Ectodermal cell (in vitro differentiated cells): ENCODE results near the gene WRNIP1.
"Not testable (repeated sequence)": the region's sequence is repeated elsewhere in the genome, so short reads cannot be mapped to it uniquely, and the experiment has no call there.

ENCODE experiments used
- H3K27ac ChIP-seq: 2 replicates; pipeline ENCODE4 v1.7.0; 2013; ENCODE audit warnings: mild to moderate bottlenecking, low read depth, low read length; ENCODE audit not compliant: insufficient read depth, poor library complexity, severe bottlenecking
- H3K27me3 ChIP-seq: 2 replicates; pipeline ENCODE4 v1.7.0; 2013; ENCODE audit warnings: mild to moderate bottlenecking, low read length; ENCODE audit not compliant: insufficient read depth, control insufficient read depth, poor library complexity, severe bottlenecking
- H3K36me3 ChIP-seq: one replicate; pipeline ENCODE4 v1.7.0; 2013; ENCODE audit warnings: low read length; ENCODE audit not compliant: control insufficient read depth, insufficient read depth
- H3K4me1 ChIP-seq: one replicate; pipeline ENCODE4 v1.7.0; 2013; ENCODE audit warnings: low read length; ENCODE audit not compliant: control insufficient read depth, insufficient read depth
- H3K4me3 ChIP-seq: 2 replicates; pipeline ENCODE4 v1.7.0; 2013; ENCODE audit warnings: low read depth, low read length, control low read depth; ENCODE audit not compliant: insufficient read depth
- H3K9me3 ChIP-seq: 2 replicates; pipeline ENCODE4 v1.7.0; 2013; ENCODE audit warnings: mild to moderate bottlenecking, low read length, moderate library complexity; ENCODE audit not compliant: control insufficient read depth
- WGBS, 2 experiments: methylation state at CpG; one replicate each; pipeline ENCODE4 v1.1.7; 2013; ENCODE audit warnings: missing lambda C conversion rate in 2 of 2; 5-methylcytosine and 5-hydroxymethylcytosine counted together

Gene WRNIP1

DNA sequence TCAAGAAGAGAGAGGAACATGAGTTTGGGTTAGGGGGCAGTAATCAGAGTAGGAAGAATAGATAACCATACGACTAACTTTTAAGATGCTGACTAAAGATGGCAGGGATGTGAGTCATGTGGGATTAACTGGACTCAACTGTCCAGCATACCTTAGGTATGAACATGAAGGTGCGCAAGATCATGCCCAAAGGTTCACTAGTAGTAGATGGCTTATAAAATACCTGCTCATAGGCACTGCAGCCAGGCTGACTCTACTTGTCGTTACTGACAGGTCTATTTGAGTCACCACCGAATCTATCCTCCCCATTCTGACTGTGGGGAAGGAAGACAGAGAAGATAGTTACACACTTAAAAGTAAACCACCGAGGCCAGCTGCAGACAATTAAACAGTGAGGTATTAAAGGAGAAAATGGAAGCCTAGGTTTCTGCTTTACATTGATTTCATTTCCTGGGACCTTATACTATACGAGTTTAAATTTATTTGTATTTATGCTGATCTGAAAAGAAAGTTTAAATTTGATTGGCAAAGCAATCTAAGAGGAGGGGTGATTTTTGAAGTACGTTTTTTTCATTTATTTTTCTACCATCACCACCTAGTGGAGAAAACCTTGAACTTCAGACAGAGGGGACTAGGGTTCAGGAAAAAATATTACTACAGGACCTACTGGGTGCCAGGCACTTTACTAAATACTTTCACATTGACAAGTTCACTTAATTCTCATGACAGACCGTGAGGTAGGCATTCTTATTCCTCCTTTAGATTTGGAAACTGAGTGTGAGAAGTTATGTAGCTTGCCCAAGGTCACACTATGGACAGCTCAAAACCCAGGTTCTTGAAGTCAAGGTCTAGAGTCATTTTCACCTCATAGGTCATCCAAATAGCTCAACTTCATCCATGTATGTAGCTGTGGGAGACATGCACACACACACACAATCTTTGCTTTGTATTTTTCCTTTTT is 4.0 kb upstream of the WRNIP1 start:
- Histone ChIP-seq H3K27me3 (no peaks in the 10 kb centered on the region), H3K27ac (no peak overlapping the region), H3K9me3 (no peaks in the 10 kb centered on the region), H3K4me3 (no peak overlapping the region), H3K36me3 (no peaks in the 10 kb centered on the region), H3K4me1 (no peaks in the 10 kb centered on the region)
- 86 to 90% methylated on average over 7 to 8 of the region's 8 CpGs for WGBS, 2 experiments

GRCh38 chr6:2762868-2763267 is 2.3 kb upstream of the WRNIP1 start:
- H3K9me3 ChIP-seq, H3K27me3 ChIP-seq, H3K36me3 ChIP-seq, H3K4me1 ChIP-seq, H3K27ac ChIP-seq, H3K4me3 ChIP-seq: not testable (repeated sequence)
- WGBS, 2 experiments = 87 to 97% methylated on average over 4 of the region's 4 CpGs

GRCh38 chr6:2763345-2763841 is 1.8 kb upstream of the WRNIP1 start:
- Histone ChIP-seq H3K4me3 (no peak overlapping the region), H3K4me1 (peaks cover 6% of the 10 kb centered on the region), H3K9me3 (no peaks in the 10 kb centered on the region), H3K27ac (no peak overlapping the region), H3K36me3 (no peaks in the 10 kb centered on the region), H3K27me3 (no peaks in the 10 kb centered on the region)
- WGBS, 2 experiments = 97% methylated on average over 36 of the region's 36 CpGs

DNA sequence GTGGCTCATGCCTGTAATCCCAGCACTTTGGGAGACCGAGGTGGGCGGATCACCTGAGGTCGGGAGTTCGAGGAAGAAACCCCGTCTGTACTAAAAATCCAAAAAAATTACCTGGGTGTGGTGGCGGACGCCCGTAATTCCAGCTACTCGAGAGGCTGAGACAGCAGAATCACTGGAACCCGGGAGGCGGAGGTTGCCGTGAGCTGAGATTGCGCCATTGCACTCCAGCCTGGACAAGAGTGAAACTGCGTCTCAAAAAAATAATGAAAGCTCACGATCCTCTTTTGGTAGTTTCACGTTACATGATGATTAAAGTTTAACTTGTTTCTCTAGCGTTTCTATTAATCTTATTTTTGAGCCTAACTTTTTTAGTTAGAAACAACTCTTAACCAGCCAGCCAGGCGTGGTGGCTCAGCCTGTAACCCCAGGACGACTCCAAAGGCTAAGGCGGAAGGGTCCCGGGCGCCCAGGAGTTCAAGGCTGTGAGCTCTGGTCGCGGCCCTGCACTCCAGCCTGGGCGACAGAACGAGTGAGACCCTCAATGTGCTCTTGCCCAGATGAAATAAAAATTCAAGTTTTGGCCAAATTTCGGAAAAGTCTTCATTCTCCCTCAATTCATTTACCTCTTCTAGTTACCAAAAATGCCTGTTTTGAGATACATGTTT is 1.2 kb upstream of the WRNIP1 start:
- peak overlapping the region; percentile 46 for H3K4me3 ChIP-seq
- WGBS, 2 experiments = 92 to 93% methylated on average over 27 of the region's 27 CpGs
- H3K27ac ChIP-seq = no peak overlapping the region
- H3K9me3 ChIP-seq = no peaks in the 10 kb centered on the region
- H3K4me1 ChIP-seq = peaks cover 6% of the 10 kb centered on the region
- H3K36me3 ChIP-seq = no peaks in the 10 kb centered on the region
- H3K27me3 ChIP-seq = no peaks in the 10 kb centered on the region

GRCh38 chr6:2764610-2765165 is 505 bp upstream of the WRNIP1 start:
- 7 to 8% methylated on average over 45 of the region's 45 CpGs for WGBS, 2 experiments

GRCh38 chr6:2765896-2766766 is 938 bp downstream of the WRNIP1 start:
- no peaks in the 10 kb centered on the region for H3K27me3 ChIP-seq
- WGBS, 2 experiments = 0 to 1% methylated on average over 91 of the region's 91 CpGs
- peaks cover 19% of the 10 kb centered on the region for H3K4me1 ChIP-seq
- H3K36me3 ChIP-seq = no peaks in the 10 kb centered on the region
- peak overlapping the region; percentile 77 for H3K4me3 ChIP-seq
- H3K9me3 ChIP-seq = no peaks in the 10 kb centered on the region
- no peak overlapping the region for H3K27ac ChIP-seq

More at GRCh38 chr6:2764610-2765165, 505 bp upstream of the WRNIP1 start:
- Histone ChIP-seq H3K9me3 (no peaks in the 10 kb centered on the region), H3K4me3 (peak overlapping the region; percentile 46), H3K36me3 (no peaks in the 10 kb centered on the region), H3K27ac (no peak overlapping the region), H3K4me1 (peaks cover 10% of the 10 kb centered on the region), H3K27me3 (no peaks in the 10 kb centered on the region)

DNA sequence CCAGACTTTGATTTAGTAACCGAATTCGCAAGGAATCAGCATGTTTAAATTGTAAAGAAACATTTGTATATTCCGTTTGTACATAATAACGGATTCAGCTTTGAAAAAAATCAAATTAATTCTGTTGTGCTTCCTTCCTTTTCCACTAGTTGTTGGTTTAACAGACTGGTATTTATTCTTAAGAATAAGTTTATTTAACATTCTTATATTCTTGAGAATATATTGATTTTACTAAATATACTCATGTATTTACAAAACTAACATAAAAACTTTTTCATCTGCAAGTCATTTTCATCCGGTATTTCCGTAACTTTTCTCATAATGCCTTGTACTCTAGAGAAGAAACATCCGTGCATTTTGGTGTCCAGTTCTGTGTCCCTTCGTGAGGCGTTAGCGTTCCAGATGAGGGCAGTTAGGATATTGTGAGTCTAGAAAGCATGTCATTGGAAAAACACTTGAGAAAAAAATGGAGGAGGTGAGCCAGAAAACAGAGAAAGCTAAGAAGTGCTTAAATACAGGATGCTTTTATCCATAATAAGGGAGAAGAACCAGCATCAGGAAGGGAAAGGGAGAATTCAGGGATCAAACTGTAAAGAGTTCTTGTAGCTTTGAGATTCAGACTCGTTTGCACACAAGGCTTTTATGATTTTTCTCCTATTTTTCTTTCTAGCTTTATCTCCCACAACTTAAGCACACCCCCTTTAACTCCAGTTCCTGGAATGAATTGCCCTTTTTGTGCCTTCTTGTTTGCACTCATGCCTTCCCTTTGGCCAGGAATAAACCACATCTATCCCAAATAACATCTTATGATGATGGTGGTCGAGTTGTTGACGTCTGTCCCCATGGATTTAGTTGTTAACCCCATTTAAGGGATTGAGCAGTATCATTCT is 1.8 kb downstream of the WRNIP1 start:
- 56 to 59% methylated on average over 9 to 12 of the region's 13 CpGs for WGBS, 2 experiments

DNA sequence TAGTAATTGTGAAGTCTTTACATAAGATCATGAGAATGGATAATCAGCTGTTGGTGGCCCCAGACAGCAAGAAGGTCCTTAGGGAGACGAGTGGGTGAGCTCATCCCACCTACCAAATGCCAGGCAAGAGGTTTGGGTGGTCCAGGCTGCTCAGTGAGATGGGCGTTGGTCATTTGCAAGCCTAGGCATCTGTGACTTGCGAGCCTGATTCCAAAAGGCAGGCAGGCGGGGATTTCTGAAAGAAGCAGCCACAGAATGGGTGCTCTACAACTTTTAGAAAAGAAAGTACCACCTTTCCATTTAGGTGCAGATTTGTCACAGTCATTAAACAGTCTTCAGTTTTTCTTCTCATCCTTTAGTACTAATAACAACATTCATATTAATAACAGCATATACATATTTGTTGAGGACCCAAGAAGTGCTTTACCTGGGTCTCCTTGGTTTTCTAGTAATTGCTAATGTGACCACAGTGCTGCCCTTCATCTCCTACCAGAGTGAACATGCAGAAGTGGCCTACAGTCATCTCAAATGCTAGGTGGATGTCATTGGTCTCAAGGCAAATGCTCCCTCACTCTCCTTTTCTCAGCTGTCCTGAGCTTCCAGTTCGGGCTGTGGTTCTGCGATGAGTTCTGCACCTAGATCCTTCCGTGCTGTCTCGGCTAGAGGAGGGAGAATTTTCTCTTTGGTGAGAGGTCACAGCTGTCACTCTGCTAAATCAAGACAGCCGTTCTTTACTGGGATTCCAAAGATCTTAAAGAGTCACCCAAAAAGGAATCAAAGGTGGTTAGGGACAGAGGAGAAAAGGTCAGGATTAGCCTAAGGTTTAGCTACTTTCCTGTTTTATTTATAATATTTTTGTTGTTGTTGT is 2.7 kb downstream of the WRNIP1 start:
- H3K9me3 ChIP-seq = no peaks in the 10 kb centered on the region
- WGBS, 2 experiments = 80 to 81% methylated on average over 9 of the region's 9 CpGs
- H3K4me3 ChIP-seq = no peak overlapping the region
- H3K27me3 ChIP-seq = no peaks in the 10 kb centered on the region
- no peak overlapping the region for H3K27ac ChIP-seq
- peaks cover 19% of the 10 kb centered on the region for H3K4me1 ChIP-seq
- H3K36me3 ChIP-seq = no peaks in the 10 kb centered on the region

More for the DNA sequence above, 1.8 kb downstream of the WRNIP1 start:
- Histone ChIP-seq H3K27me3 (no peaks in the 10 kb centered on the region), H3K4me3 (peak overlapping the region; percentile 77), H3K27ac (no peak overlapping the region), H3K36me3 (no peaks in the 10 kb centered on the region), H3K4me1 (peaks cover 19% of the 10 kb centered on the region), H3K9me3 (no peaks in the 10 kb centered on the region)
